MM.1S (cell line): ENCODE data around the gene CDK16.

Source experiments
- DNase-seq: peaks from one replicate; pipeline ENCODE4 v3.0.0-alpha.2; 2015
- H2AFZ ChIP-seq: fragments of 300-600 bp; sonication (generic); 2 replicates; pipeline ENCODE4 v1.6.0; 2016; ENCODE audit warnings: antibody characterized with exemption, low read length
- H3F3A ChIP-seq: fragments of 300-600 bp; sonication (generic); 2 replicates; pipeline ENCODE4 v1.6.1; 2016; ENCODE audit warnings: mild to moderate bottlenecking, antibody characterized with exemption, low read length, moderate library complexity, mixed read lengths; ENCODE audit not compliant: insufficient read depth
- H3K27ac ChIP-seq: fragments of 300-600 bp; sonication (generic); 2 replicates; pipeline ENCODE4 v1.5.1; 2016; ENCODE audit warnings: mild to moderate bottlenecking, low read length
- H3K27me3 ChIP-seq: fragments of 300-600 bp; sonication (generic); replicated peaks from 2 replicates; pipeline ENCODE4 v1.6.0; 2016; ENCODE audit warnings: low read length; ENCODE audit not compliant: insufficient read depth
- H3K36me3 ChIP-seq: fragments of 300-600 bp; sonication (generic); replicated peaks from 2 replicates; pipeline ENCODE4 v1.6.1; 2016; ENCODE audit warnings: mild to moderate bottlenecking, low read length, mixed read lengths; ENCODE audit not compliant: insufficient read depth
- H3K4me1 ChIP-seq: fragments of 300-600 bp; sonication (generic); 2 replicates; pipeline ENCODE4 v1.6.1; 2016; ENCODE audit warnings: low read length, mixed read lengths
- H3K4me2 ChIP-seq: fragments of 300-600 bp; sonication (generic); 2 replicates; pipeline ENCODE4 v1.6.0; 2016; ENCODE audit warnings: low read depth, low read length
- H3K4me3 ChIP-seq: fragments of 300-600 bp; sonication (generic); 2 replicates; pipeline ENCODE4 v1.5.1; 2016; ENCODE audit warnings: low read length, mixed read lengths
- H3K79me2 ChIP-seq: fragments of 300-600 bp; sonication (generic); 2 replicates; pipeline ENCODE4 v1.6.1; 2016; ENCODE audit warnings: mixed run types, low read length, mixed read lengths
- H3K9ac ChIP-seq: fragments of 300-600 bp; sonication (generic); 2 replicates; pipeline ENCODE4 v1.6.1; 2016; ENCODE audit warnings: low read length, mixed read lengths
- H3K9me2 ChIP-seq: fragments of 300-600 bp; sonication (generic); replicated peaks from 2 replicates; pipeline ENCODE4 v1.6.1; 2016; ENCODE audit warnings: mild to moderate bottlenecking, low read length, mixed read lengths; ENCODE audit not compliant: insufficient read depth
- H3K9me3 ChIP-seq: fragments of 300-600 bp; sonication (generic); replicated peaks from 2 replicates; pipeline ENCODE4 v1.6.1; 2016; ENCODE audit warnings: mild to moderate bottlenecking, low read length, mixed read lengths; ENCODE audit not compliant: insufficient read depth
- H4K20me1 ChIP-seq: fragments of 300-600 bp; sonication (generic); 2 replicates; pipeline ENCODE4 v1.6.1; 2016; ENCODE audit warnings: mild to moderate bottlenecking, low read length, moderate library complexity, mixed read lengths; ENCODE audit not compliant: insufficient read depth
- CTCF ChIP-seq: fragments of 300-600 bp; sonication (generic); IDR thresholded peaks from 2 replicates; pipeline ENCODE4 v1.5.1; 2016; ENCODE audit warnings: antibody characterized with exemption, low read length, mixed read lengths
- EZH2 ChIP-seq: fragments of 300-600 bp; sonication (generic); optimal IDR thresholded peaks from 2 replicates; pipeline ENCODE3; 2017; ENCODE audit warnings: low read depth, mild to moderate bottlenecking, antibody characterized with exemption, low read length, mixed read lengths
- EZH2phosphoT487 ChIP-seq: fragments of 300-600 bp; sonication (generic); IDR thresholded peaks from 2 replicates; pipeline ENCODE4 v1.6.1; 2018; ENCODE audit warnings: antibody characterized with exemption, low read length

CDK16 gene

GRCh38 chrX:47218280-47218919, at the start of gene CDK16:
CDK16 (plus strand) TSS chrX:47218681; CDS start chrX:47223558, 4,877 bp downstream.
- H3K36me3 ChIP-seq, result no peaks in the 10 kb centered on the region
- H3K9me2 ChIP-seq, result no peaks in the 10 kb centered on the region
- H2AFZ ChIP-seq, result peak within 1 kb of the TSS; percentile 78
- H3K4me1 ChIP-seq, result peaks cover 13% of the 10 kb centered on the region; the same call in 1 of the 2 replicates
- DNase-seq, result peak; percentile 79
- H3K4me2 ChIP-seq, result peak within 1 kb of the TSS; percentile 95
- H3K27ac ChIP-seq, result peak within 1 kb of the TSS; percentile 96
- peaks cover 46% of the 10 kb centered on the region for H3K79me2 ChIP-seq
- peaks cover 8% of the 10 kb centered on the region; the same call in 1 of the 2 replicates for H4K20me1 ChIP-seq
- H3F3A ChIP-seq, result peaks cover 8% of the 10 kb centered on the region; the same call in 1 of the 2 replicates
- TF ChIP-seq EZH2phosphoT487, result no peak
- no peak for TF ChIP-seq CTCF
- no peak for TF ChIP-seq EZH2
- H3K9ac ChIP-seq, result peak within 1 kb of the TSS; percentile 99
- H3K4me3 ChIP-seq, result peak within 1 kb of the TSS; percentile 87
- H3K9me3 ChIP-seq, result no peaks in the 10 kb centered on the region
- H3K27me3 ChIP-seq, result no peaks in the 10 kb centered on the region

- Histone ChIP-seq H3K9me2 (no peaks in the 10 kb centered on the region), H4K20me1 (no peaks in the 10 kb centered on the region), H3K27ac (no peak overlapping the region), H3K27me3 (no peaks in the 10 kb centered on the region), H3K9me3 (no peaks in the 10 kb centered on the region), H3K9ac (no peak overlapping the region), H3K79me2 (peaks cover 38% of the 10 kb centered on the region), H3K36me3 (no peaks in the 10 kb centered on the region), H3K4me2 (no peak overlapping the region), H3K4me1 (no peaks in the 10 kb centered on the region), H3K4me3 (no peak overlapping the region), H3F3A (no peaks in the 10 kb centered on the region), H2AFZ (no peak overlapping the region)
- no peak for DNase-seq
- no peak for TF ChIP-seq EZH2phosphoT487
- TF ChIP-seq CTCF, result no peak
- no peak for TF ChIP-seq EZH2
Measured at GRCh38 chrX:47169273-47169672, 49.2 kb upstream of the CDK16 start.

DNA sequence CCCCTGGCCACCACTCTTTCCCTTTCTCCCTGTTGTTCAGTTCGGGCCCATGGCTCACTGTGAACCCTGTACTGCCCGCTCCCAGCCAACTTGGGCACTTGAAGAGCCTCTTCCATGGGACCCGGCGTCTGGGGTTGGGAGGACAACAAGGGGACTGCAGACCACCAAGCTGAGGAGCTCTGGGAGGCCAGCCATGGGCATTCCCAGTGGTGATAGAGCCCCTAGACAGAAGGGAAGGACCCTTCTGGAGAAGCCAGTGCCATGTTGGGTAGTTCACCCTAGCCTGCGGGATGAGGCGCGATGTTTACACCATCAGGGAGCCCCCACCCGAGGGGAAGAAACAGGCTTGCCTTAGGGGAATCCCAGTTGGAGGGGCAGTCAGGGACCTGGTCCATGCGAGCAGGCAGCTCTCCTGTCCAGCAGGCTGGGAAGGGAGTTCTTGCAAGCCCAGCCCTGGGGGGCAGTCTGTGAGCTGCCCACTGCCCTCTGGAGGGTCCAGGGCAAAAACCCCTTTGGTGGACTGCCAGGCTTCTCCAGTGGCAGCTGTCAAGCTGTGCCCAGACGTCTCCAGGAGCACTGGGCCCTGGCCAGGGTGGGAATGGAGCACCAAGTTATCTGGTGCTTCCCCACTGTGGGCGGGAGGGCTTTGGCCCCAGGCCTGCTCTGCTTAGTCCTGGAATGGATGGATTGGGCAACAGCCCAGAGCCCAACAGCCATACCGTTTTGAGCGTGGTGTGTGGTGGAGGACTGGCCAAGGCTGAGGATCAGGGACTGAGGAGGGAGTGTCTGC, 48.6 kb upstream of the CDK16 start:
- no peak for DNase-seq
- no peaks in the 10 kb centered on the region for H3K36me3 ChIP-seq

More for the DNA sequence above, 48.6 kb upstream of the CDK16 start:
- H3K4me2 ChIP-seq, result no peak overlapping the region
- H3K4me3 ChIP-seq, result no peak overlapping the region
- H4K20me1 ChIP-seq, result no peaks in the 10 kb centered on the region
- H3K9ac ChIP-seq, result no peak overlapping the region
- H3K27me3 ChIP-seq, result no peaks in the 10 kb centered on the region
- no peaks in the 10 kb centered on the region for H3K9me3 ChIP-seq
- no peaks in the 10 kb centered on the region for H3K9me2 ChIP-seq
- no peak overlapping the region for H2AFZ ChIP-seq
- H3K4me1 ChIP-seq, result no peaks in the 10 kb centered on the region
- no peaks in the 10 kb centered on the region for H3F3A ChIP-seq
- no peak overlapping the region for H3K27ac ChIP-seq
- TF ChIP-seq EZH2 (no peak), CTCF (no peak), EZH2phosphoT487 (no peak)
- H3K79me2 ChIP-seq, result peaks cover 32% of the 10 kb centered on the region
